CD4-positive, alpha-beta T cell treated with Interleukin-1 beta for 1 hour (primary cell): Measurements from ENCODE around the gene LNPEP.
A peak's percentile ranks its signal among the peaks of the same experiment; 100 is the strongest.

Source experiments
- DNase-seq, 2 donors: peaks; one replicate each; pipeline ENCODE4 v3.0.0-alpha.2; 2020 to 2022

The LNPEP gene

GRCh38 chr5:97004423-97005060 is 68.7 kb downstream of the LNPEP start:
- no peak for DNase-seq

GRCh38 chr5:97006454-97007060 is 70.7 kb downstream of the LNPEP start:
- no peak for DNase-seq

DNA sequence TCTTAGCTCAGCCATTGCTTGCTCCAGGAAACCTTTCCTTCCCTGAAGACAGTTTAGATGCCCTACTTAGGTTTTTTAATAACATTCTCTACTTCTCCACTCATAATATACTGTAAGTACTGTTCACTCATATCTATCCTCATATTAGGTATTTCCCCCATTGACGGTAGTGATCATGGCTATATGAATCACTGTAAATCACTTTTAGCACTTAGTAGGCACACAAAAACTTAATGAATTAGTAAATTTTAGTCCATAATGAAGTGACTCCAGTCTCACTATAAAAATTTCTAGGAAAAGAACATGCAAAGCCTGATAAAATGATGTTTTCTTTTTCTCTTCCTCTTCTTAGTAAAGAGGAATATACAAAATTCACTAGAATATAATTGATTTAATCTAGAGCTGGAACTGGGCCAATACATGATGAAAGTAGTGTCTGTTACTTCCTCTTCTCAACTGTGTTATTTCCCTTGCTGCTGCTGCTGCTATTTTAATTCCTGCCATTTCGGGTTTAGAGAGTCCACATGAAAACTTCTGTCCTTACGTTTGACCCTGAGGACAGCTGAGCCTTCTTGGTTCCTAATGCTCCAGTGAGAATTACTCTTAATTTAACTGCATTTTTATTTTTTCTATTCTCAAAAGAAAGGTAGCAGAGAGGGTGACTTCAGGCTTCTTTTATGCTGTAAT is 73.5 kb downstream of the LNPEP start:
- DNase-seq, result peak in 1 of 2 donors; percentile 44

- DNase-seq, result no peak
Measured at GRCh38 chr5:97009921-97010320, 74.0 kb downstream of the LNPEP start.

DNA sequence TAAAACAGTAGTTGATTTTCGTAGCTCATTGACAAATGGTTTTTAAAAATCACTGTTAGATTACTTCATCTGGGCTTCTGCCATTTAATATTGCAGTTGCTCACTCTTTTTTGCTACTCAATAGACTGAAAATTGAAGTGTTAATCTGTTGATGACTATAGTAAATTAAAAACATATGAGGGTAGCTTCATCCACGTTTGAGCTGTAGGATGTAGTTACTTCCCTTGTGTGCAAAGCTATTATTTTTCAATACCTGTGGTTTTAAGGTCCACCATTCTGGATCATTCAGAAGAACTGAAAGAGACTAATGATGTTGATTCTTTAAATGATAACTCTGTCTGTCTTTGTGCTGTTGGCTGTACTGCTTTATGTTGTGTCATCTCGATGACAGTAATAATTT is 74.7 kb downstream of the LNPEP start:
- DNase-seq, result no peak

DNA sequence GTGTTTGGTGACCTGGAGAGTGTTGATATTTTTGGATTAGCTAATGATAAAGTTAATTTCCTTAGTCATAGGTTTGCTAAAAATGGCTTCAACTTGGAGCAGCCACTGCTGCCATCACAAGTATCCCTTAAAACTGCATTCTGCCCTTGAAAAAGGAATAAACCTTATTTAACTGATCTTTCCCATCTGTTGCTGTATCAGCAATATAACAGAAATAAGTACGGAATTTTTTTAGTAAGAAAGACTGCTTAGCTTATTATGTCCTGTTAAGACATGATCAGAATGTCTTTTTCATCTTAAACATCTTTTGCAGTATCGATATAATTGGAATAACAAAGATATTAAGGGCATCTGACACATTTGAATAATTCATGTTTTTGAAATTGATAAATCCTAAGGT is 75.7 kb downstream of the LNPEP start:
- no peak for DNase-seq

DNA sequence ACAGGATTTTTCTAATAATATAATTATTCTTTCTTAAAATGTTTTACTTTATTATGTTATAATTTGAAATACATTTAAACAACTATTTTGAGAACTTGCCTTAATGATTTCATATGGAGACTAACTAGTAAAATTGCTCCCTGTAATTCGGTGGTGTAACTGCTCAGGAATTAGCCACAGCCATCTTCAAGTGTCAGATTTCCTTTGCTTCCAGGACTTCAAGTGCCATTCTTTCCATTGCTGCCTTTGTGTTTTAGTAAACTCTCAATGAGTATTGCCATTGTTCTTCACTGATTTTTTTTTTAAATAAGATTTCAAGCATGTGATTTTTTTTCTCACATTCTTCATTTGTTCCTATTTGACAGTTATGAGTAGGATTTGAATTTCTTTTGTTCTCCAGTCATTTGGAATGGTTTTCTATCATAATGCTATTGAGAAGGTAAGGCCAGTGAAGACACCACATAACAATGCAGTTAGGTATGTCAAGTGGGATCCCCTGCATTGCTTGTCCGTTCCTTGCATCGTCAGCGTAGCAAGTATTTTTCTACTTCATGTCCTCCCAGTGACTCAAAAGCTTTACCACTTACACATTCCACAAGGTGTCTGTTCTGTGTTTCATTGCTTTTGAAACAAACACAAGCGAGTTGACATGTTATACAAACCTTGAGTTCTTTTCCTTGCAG is 83.7 kb downstream of the LNPEP start:
- no peak for DNase-seq

DNA sequence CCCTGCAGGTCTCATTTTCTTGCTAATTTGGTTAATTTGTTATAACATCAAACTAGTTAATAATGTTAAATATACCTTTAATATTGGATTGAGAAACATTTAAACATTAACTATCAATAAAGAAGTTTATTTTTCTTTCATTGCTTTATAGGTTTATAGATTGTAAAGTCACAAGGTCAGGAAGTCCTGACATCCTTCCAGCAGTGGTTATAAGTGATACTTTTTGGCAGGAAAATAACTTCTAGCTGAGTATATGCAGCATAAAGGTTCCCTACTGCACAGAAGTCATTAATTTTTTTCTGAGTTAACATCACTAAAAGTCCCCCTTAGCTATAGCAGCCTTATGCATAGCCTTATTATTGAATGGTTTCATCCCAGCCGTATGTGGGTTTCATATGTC is 85.5 kb downstream of the LNPEP start:
- DNase-seq, result no peak

DNA sequence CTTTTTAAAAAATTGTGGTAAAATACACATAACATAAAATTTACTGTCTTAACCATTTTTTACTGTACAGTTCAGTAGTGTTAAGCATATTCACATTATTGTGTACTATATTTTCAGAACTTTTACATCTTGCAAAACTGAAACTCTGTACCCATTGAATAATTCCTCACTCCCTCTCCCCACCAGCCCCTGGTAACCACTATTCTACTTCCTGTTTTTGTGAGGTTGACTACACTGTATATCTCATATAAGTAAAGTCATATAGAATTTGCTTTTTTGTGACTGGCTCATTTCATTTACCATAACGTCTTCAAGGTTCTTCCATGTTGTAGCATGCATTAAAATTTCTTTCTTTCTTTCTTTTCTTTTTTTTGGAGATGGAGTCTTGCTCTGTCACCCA is 87.0 kb downstream of the LNPEP start:
- no peak for DNase-seq

- no peak for DNase-seq
Measured at GRCh38 chr5:97026721-97027120, 90.8 kb downstream of the LNPEP start.

DNA sequence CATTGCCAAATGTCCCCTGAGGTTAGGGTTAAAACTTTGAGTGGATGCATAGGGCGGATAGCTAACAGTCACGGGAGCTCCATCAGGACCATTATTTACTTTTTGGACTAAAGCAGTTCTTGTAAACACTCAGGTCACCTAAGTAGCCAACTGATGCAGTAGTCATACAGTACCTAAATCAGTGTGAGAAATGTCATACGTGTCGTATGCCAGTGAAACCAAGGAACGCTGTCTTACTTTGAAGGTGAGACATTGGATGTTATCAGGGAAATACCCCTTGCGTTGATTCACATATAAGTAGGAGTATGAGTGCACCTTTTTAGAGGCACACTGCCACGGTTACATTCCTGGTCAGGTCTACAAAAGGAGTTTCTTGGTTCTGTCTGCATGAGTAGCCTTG is 101.9 kb downstream of the LNPEP start:
- no peak for DNase-seq

GRCh38 chr5:97041239-97041638 is 105.4 kb downstream of the LNPEP start:
- DNase-seq, result no peak

DNA sequence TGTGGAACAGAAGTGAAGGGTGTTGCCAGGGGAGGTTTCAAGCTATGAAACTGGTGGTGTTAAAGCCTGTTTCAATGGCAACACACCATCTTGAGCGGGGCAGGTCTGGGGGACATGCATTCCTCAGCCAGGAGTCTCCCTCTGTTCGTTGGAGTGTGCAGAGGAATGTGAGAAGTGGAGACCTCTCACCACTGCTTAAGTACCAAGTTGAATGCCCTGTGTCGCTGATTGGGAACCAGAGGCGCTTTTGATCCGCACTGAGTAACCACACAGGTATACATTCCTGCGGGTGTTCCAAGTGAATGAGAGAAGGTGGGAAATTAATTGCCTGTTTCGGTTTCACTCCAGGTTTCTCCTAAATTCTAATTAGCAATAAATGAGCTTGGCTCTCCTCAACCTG is 107.1 kb downstream of the LNPEP start:
- no peak for DNase-seq

DNA sequence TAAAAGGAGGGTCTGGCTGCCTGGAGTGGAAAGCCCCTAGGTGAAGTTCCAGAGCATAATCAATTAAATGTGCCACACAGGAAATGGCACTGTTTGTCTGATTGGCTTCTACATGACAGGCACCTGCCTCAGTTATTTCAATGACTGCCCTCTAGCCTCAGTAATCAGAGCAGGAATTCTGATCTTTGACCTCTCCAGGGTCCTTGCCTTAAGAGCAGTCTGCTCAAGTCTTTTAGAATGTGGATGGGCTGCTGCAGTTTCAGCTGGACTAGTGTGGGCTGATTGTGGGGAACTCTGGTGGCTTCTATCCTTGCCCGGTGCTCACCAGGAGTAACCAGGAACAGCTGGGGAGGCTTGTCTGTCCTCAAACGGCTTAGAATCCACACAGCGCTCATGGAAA is 107.6 kb downstream of the LNPEP start:
- DNase-seq, result no peak

- DNase-seq, result no peak
Measured at GRCh38 chr5:97044052-97044451, 108.2 kb downstream of the LNPEP start.

DNA sequence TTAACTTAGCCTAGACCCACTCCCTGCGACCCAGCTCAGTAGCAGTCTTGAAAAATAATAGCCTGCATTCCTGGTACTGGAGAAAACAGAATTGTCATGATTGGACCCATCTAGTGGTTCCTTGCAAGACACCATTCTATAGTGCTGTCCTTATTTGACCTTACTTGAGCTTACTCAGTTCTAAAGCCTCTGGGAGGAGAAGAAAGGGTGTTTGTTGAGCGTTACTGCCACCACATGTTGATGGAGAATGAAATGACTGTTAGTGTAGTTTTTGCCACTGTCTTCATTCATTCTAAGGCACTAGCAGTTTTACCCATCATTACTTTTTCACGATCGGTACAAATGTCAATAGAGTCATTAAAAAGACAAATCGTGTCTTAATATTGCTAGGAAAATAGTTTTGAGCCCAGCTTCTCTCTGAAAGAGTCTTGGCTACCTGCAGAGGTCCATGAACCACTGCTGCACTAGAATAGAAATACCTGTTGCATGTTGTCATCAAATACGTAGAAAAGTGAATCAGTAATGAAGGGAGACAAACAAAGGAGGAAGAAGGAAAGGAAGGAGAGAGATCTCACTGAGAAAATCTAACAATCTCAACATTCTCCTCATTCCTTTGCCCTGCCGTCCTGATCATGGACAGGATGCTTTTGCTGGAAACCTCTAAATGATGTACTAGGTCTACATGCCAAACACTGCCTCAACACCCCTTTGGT is 110.5 kb downstream of the LNPEP start:
- no peak for DNase-seq

DNA sequence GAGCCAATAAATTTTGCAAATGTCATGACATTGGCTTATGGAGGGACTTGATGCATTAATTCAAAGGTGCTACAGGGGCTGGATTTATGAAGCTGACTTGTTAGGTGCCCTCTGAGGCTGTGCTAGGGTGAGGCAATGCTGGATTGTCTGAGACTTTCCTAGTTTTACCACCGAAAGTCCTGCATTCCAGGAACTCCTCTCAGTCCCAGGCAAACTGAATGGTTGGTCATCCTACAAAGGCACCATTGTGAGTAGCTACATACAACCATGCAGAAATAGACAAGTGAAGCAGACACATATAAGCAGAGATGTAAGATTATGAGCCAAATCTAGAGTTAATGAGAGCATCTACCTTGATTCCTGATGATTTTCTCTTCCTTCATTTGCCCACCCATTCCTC is 111.2 kb downstream of the LNPEP start:
- DNase-seq, result no peak

DNA sequence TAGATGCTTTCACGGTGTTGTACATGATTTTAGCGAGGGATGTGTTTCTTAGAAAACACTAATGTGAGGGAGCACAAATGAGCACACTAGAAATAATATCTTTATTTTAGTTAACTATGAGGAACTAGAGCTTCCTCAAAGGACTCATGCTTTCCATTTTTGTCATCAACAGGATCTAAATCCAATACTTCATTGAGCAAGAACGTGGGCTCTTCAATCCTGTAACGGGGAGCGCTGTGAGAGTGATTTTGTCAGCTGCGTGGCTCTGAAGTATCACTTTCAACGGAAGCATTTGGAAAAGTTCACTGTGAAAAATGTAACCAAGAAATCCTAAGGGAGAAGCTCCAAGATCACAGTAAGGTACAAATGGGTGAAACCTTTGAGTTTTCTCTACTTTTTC is 113.3 kb downstream of the LNPEP start:
- no peak for DNase-seq

- DNase-seq, result no peak
Measured at GRCh38 chr5:97056263-97056662, 120.4 kb downstream of the LNPEP start.

DNA sequence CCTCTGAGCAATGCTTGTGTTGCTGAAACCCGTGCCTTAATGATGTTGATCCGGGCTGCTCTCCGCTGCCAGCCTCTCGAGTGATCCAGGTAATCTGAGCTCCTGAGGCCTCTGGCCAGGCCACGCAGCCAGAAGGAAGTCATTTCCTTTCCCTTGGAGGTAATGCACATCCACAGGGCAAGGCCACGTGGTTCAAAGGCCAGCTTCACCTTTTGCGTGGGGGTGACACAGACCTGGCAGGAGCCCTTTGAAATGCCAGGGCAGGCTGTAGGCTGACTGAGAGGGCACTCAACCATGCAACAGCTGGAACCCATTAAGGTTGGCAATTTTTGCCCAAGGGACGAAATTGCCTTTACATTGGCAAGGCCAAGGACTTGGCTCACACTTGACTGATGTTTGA is 126.2 kb downstream of the LNPEP start:
- no peak for DNase-seq

- DNase-seq, result no peak
Measured at GRCh38 chr5:97063251-97063650, 127.4 kb downstream of the LNPEP start.

GRCh38 chr5:97065475-97065874 is 129.6 kb downstream of the LNPEP start:
- DNase-seq, result no peak

- DNase-seq, result no peak
Measured at GRCh38 chr5:97067296-97067850, 131.5 kb downstream of the LNPEP start.
